ENCODE measurements around the gene MRPS23. TPM values are rescaled to one million over a fixed set of nuclear protein-coding genes. Genes with fewer than 3 reads are reported as not detected.

The MRPS23 gene
- polyA plus RNA-seq, 1 experiment = 34.1 TPM

GRCh38 chr17:57811638-57812280 lies 38.1 kb downstream of the MRPS23 start:
- DNase-seq (ENCODE audit: low read depth, low spot score) = no peak

GRCh38 chr17:57810721-57811637 lies 38.9 kb downstream of the MRPS23 start:
- Histone ChIP-seq H3K4me3 (ENCODE audit: low read depth, low read length) (no peak overlapping the region), H3K9me3 (ENCODE audit: control insufficient read depth, insufficient read depth, low read length) (no peaks in the 10 kb centered on the region), H3K27me3 (ENCODE audit: control insufficient read depth, insufficient read depth, low read length) (peaks cover 21% of the 10 kb centered on the region), H3K27ac (ENCODE audit: low read depth, low read length) (no peak overlapping the region)
- ChIA-PET POLR2A (no interaction called here), CTCF (interaction anchor here (0.7 to 2.9 kb wide), 4 partner anchors 9 to 213 kb away, joined by 3 to 22 read pairs (median 6); no protein-coding TSS in a partner anchor)
- no peak for DNase-seq (ENCODE audit: low read depth, low spot score)
- TF ChIP-seq CTCF (IDR thresholded peaks at IDR 0.05; ENCODE audit: low read depth, low read length) = no peak

More at GRCh38 chr17:57811638-57812280, 38.1 kb downstream of the MRPS23 start:
- TF ChIP-seq CTCF (IDR thresholded peaks at IDR 0.05; ENCODE audit: low read depth, low read length) = no peak
- Histone ChIP-seq H3K4me3 (ENCODE audit: low read depth, low read length) (no peak overlapping the region), H3K27me3 (ENCODE audit: control insufficient read depth, insufficient read depth, low read length) (peaks cover 24% of the 10 kb centered on the region), H3K27ac (ENCODE audit: low read depth, low read length) (no peak overlapping the region), H3K9me3 (ENCODE audit: control insufficient read depth, insufficient read depth, low read length) (no peaks in the 10 kb centered on the region)
- CTCF ChIA-PET = interaction anchor here (0.7 to 2.9 kb wide), 2 partner anchors 22 to 214 kb away, joined by 3 to 22 read pairs; no protein-coding TSS in a partner anchor
- POLR2A ChIA-PET = no interaction called here

GRCh38 chr17:57809879-57810278 lies 40.0 kb downstream of the MRPS23 start:
- POLR2A ChIA-PET = no interaction called here
- Histone ChIP-seq H3K4me3 (ENCODE audit: low read depth, low read length) (no peak overlapping the region), H3K27ac (ENCODE audit: low read depth, low read length) (no peak overlapping the region), H3K27me3 (ENCODE audit: control insufficient read depth, insufficient read depth, low read length) (peaks cover 21% of the 10 kb centered on the region), H3K9me3 (ENCODE audit: control insufficient read depth, insufficient read depth, low read length) (no peaks in the 10 kb centered on the region)
- no peak for TF ChIP-seq CTCF (IDR thresholded peaks at IDR 0.05; ENCODE audit: low read depth, low read length)
- DNase-seq (ENCODE audit: low read depth, low spot score) = no peak
- CTCF ChIA-PET = interaction anchor here (1.1 to 2.1 kb wide), 2 partner anchors 10 to 24 kb away, joined by 3 to 9 read pairs; no protein-coding TSS in a partner anchor

- no peak for DNase-seq (ENCODE audit: low read depth, low spot score)
- Histone ChIP-seq H3K27ac (ENCODE audit: low read depth, low read length) (no peak overlapping the region), H3K4me3 (ENCODE audit: low read depth, low read length) (no peak overlapping the region), H3K9me3 (ENCODE audit: control insufficient read depth, insufficient read depth, low read length) (no peaks in the 10 kb centered on the region), H3K27me3 (ENCODE audit: control insufficient read depth, insufficient read depth, low read length) (peaks cover 18% of the 10 kb centered on the region)
- ChIA-PET CTCF (no interaction called here), POLR2A (no interaction called here)
- TF ChIP-seq CTCF (IDR thresholded peaks at IDR 0.05; ENCODE audit: low read depth, low read length) = no peak
Measured at GRCh38 chr17:57808882-57809281, 41.0 kb downstream of the MRPS23 start.

All from AG04450 (cell line).